Tibial nerve (tissue), 4 donors: ENCODE results near the gene TTC1.

Experiments used
- CTCF ChIP-seq, 5 experiments: fragments of 200-600 bp in 3 of 5; fragments of 450-650 bp in 2 of 5; sonication (generic) in 3 of 5; IDR thresholded peaks; one replicate each; pipeline ENCODE4 v1.5.1; 2016 to 2019; ENCODE audit warnings: antibody characterized with exemption in 5 of 5, mild to moderate bottlenecking in 3 of 5, moderate library complexity in 2 of 5
- EP300 ChIP-seq, 2 donors: sonication (generic); formaldehyde crosslinking; IDR thresholded peaks; one replicate each; pipeline ENCODE4 v1.6.1; 2017; ENCODE audit warnings: antibody characterized with exemption in 2 of 2, mild to moderate bottlenecking in 1 of 2
- POLR2A ChIP-seq, 2 donors: fragments of 450-650 bp; IDR thresholded peaks; one replicate each; pipeline ENCODE4 v1.6.1; 2017; ENCODE audit warnings: antibody characterized with exemption in 2 of 2, mild to moderate bottlenecking in 2 of 2, moderate library complexity in 2 of 2

DNA sequence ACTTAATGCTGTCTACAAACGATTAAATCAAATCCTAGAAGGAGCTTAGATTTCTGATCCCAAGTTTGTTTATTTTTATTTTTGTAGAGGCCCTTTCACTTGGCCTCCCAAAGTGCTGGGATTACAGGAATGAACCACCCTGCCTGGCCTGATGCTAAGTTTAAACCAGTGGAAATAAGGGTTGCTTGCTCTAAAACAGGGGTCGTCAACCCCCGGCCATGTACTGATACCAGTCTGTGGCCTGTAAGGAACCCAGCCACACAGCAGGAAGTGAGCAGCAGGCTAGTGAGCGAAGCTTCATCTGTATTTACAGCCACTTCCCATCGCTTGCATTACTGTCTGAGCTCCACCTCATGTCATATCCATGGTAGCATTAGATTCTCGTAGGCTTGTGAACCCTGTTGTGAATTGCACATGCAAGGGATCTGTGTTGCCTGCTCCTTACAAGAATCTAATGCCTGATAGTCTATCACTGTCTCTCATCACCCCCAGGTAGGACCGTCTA lies 11.4 kb downstream of the TTC1 start:
- no peak for TF ChIP-seq CTCF (IDR thresholded peaks at IDR 0.05)
- TF ChIP-seq POLR2A (IDR thresholded peaks at IDR 0.05): no peak
- no peak for TF ChIP-seq EP300 (IDR thresholded peaks at IDR 0.05)
